Occipital lobe (tissue), 2 donors: ENCODE data around the gene JAG1. TPM values are rescaled to one million over a fixed set of nuclear protein-coding genes. Genes with fewer than 3 reads are reported as not detected.
"Not testable (repeated sequence)": the region's sequence is repeated elsewhere in the genome, so short reads cannot be mapped to it uniquely, and the experiment has no call there.

Experiments
- DNase-seq: peaks from one replicate; lab custom pipeline; 2025; lab: John Stamatoyannopoulos, UW
- total RNA-seq: library from RNA; depleted of rRNA; stranded (reverse); fragments of >200 nt; gene quantifications from one replicate; pipeline ENCODE4 v1.2.3, GENCODE V29; 2014

The JAG1 gene
- total RNA-seq, 1 donor from 2014 or later = 26.0 TPM

DNA sequence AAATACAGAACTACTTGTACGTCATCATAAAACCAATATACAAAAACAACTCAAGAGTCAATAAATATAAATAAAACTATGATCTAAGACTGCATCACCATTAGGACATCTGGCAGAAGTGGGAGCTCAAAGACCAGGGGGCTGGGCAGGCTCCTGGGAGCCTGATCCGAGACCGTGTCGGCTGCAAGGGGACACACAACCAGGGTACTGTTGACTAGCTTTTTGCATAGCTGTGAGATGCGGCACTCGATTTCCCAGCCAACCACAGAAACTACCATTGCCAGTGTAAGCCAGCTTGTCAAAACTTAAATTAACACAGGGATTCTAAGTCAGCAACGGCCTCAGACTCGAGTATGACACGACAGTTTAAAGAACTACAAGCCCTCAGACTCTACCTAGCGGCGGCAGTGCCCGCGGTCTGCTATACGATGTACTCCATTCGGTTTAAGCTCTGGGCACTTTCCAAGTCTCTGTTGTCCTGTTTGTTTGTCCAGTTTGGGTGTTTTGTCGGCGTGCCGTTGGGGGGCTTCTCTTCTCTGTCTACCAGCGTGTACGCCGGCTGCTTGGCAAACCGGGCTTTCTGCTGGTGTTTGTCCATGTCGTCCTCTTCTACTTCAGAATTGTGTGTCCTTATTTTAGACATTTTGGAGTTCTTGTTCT, 34.6 kb downstream of the JAG1 start:
- no peak for DNase-seq

DNA sequence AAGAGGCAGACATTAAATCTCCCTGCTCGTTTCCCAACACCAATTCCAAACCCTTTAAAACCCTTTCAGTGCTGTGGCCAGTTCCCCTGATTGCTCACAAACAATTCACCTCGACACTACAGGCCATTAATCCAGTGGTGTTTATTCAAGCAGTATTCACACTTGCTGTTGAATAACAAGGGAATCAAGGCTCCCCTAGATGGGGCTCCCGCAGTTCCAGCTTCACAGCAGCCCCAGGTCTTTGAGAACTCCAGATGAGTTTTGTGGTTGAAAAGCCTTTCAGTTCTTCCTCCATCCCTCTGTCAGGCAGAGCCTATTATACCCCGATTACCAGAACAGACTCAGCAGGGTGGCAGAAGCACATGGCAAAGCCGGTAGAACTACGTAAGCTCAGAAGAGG, 36.2 kb downstream of the JAG1 start:
- DNase-seq = no peak

DNA sequence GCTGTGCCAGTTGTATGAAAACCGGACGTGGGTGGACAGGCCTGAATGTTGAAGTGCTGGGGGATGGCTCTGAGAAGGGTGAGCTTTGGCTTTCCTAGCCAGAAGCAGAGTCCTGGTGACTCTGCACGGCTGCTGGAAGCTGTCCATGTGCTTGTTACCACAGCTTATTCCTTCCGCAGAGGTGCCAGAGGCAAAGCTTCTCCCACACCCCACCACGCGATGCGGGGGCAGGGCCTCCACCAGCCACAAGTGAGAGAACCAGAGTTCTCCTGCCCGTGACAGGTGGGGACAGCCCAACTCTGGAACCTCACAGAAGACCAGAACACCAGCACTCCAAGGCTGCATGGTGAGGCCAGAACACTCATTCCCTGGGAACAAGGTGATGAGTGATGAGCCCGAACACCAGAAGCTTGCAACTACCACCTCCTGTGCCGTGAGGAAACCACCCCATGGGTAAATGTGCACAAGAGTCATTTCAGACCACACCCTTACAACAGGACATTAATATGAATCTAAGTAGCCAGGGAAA, 36.7 kb downstream of the JAG1 start:
- DNase-seq = no peak

DNA sequence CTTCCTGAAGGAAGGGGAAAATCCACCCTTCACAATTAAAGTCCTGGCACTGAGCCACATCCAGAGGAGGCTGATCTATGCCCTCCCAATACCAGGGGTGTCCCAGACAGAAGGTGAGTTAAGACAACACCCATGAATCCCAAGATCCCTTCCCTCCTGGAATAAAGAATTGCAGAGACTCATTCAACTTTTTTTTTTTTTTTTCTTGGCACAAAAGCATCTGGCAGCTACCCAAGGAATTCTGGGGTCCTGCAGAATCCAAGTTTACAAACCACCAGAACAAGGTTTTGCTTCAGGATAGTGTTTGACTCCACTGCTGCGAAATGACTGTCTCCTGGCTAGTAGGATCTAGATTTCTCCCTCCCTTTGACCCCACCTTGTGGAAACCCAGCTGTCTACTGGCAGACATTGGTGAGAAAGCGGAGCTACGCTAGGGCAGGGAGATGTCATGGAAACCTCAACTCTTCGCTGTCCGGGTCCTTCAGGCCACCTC, 37.4 kb downstream of the JAG1 start:
- no peak for DNase-seq

DNA sequence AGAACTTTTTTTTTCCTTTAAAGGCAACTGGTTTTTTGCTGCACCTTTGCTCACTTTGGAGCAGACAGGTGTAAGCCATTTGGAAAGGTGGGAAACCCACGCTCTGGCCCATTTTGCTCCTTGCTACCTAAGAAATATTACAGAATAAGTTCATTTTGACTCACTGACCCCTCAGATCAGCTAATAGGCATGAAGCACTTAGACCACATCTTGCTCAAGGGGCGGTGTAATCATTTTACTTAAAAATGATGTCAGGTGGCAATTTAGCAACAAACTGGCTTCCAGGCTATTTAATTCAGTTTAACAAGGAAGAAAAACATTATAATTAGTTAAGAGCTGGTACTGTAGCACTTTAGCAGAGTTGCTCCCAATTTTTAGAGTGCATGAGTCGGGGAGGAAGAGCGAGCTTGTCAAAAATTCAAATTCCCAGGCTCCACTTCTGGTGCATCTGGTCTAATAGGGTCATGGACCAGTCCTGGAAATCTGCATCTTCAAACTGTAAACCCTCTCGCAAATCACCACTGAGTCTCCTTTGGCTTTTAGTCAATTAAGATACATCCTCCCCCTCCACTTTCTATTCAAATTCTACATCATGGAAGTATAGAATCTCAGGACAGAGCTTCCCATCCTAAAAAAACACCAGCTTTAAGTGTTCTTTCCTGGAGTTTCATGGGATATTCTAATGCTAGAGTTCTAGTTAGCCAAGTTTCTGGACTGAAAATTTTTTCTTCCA, 38.2 kb downstream of the JAG1 start:
- DNase-seq = no peak

DNA sequence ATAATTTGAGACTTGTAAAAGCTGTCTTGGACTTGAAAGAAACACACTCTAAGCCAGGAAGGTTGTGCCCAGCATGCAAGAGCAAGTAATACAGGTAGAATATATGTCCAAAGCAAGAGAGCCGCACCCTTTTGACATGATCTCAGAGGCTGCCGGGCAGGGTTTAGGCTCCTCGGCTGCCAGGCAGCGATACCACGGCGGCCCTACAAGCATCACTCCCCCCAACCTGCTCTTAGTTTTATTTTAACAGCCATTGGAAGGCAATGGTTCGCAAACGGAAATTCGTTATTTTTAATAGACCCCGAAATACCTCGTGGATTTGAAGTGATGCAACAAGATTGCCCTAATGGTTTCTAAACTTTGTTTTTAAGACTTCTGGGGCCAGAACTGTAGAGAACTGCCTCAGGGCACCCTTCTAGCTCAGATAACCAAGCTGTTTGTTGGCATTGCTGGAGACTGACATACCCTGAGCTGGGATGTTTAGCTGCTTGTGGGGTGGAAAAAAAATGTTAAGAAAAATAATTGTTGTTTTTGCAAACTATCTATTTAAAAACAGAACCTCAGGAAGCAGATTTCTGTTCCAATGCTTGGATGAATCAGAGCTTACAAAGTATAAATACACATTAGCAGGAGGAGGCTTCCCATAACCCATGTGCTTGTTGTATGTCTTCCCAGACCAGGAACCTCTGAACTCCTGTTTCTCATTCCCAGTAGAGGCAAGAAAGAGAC, 39.0 kb downstream of the JAG1 start:
- DNase-seq = no peak

DNA sequence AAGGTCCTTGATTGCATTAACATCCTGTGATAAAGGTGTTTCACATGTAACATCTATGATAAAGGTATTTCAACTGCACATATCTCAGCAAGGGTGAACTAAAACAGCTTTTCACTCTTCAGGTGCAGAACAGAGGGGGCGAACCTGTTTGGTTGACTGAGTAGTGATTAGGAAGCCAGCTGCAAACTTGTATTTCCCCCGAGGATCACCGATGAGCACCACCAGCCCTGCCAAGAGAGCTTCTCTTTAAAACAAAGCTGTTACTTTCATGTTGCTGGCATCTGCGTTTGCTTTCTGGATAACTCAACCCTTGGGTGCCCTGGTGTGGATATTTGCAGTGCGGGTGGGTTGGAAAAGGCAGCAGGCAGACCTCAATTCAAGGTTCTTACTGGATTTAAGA, 39.6 kb downstream of the JAG1 start:
- DNase-seq = no peak

DNA sequence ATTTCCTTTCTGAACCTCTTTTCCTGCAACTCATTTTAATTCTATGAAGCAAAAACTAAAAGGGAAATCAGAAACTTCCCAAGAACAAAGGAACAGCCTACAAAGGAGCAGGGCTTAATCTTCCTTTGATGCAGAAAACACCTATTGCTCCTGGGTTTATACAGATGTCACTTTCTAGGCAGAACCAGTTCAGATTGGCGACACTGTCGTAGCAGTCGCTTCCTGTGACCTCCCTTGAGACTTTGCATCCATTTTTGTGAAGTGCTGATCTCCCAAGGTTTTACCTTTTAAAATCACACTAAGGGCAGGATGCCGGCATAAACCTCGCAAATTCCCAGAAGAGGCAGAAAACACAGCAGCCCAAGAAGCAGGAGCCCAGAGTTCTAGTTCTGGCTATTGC, 40.1 kb downstream of the JAG1 start:
- DNase-seq = no peak

DNA sequence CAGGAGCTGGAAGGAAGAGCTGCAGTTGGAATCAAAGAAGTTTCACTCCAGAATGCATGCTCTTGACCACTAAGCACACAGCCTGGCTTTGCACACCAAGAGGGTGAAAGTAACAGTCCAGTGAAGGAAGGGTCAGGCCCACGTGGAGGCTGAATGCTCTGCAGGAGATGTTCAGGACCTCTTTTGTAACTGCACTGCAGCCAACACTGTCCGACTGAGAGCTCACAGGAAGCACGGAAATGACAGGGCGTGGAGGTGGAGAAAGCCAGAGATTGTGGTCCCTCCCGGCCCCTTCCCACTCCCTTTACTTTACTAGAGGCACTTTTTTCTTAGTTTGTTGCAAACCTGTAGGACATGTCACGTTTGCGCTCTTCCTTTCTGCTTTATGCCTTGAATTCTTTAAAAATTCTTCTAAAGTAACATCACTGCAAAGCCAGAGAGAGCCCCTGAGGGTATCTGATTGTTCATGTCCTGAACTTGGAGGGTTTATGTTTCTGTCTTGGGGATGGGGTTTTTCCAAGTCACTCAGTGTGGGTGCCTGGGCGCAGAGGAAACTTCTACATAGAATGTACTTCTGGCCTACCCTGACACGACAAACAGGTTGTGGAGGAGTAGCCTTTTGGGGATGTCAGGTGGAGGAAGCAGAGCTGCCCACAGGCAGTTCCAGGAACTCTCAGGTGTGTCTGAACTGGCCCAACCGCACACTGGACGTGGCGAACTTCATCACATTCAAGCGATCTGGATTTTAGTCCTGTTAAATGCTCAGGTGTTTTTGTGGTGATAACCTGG, 40.9 kb downstream of the JAG1 start:
- DNase-seq = no peak

DNA sequence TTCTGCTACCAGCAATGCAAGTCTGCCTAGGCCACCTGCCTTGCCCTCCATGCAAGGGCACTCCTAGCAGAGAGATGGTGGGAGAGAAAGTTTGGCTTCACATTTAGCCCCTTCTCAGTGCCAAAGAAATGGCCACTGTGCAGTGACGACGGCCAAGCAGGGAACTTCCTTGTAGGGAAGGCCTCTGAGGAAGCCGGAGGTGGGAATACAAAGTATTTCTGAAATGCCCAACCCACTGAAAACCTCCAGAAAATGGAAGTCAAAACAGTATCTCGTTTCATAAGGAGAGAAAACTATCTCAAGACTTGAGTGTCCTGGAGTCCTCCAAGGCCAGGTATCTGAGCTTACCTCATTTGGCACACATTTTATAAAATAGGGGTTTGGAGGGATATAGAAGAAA, 42.7 kb downstream of the JAG1 start:
- DNase-seq = no peak

DNA sequence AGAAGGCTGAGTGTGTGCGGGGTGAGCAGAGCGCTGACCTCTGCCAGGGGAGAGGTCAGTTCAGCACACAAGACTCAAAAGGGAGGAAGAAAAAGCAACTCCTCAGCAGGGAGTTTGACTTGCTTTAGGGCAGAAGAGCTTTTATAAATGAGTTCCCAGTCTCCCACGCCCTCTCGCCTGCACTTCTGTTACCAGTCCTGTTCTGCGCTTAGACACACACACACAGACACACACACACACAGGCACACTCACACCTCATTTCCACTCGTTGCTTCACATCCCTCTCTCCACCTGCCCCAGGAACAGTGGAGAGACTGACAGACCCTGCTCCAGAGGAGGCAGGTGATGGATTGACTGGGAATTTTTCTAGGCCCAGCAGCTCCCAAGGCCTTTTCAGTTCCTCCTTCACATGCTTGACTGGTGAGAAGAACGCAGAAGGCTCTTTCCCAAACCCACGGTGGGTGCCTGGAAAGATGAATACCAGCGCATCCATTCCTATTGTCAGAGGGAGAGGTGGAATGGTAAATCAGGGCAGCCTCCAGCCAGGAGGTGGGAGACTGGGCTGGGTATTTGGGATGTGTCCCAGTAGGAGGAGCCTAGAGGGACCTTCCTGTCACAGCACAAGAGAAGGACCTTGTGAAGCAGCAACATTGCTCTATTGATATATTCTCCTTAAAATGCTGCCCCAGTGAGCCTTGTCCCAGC, 43.7 kb downstream of the JAG1 start:
- no peak for DNase-seq

DNA sequence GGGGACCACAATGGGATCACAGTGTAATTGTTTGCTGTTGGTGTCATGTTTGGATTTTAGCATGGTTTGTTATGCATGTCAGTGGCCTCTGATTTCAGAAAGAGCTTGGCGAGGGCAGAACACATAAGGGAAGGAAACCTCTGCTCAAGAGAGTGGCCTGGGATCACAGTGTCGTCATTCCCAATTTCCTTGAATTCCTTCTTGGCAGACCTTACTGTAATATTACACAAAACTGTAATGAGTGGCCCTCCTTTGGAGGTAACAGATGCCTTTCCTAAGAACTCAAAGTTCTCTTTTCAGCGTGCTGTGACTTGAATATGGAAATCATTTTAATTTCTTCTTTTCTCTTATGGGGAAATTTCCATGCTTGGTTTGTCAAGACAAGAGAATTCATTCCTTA, 46.9 kb downstream of the JAG1 start:
- no peak for DNase-seq

DNA sequence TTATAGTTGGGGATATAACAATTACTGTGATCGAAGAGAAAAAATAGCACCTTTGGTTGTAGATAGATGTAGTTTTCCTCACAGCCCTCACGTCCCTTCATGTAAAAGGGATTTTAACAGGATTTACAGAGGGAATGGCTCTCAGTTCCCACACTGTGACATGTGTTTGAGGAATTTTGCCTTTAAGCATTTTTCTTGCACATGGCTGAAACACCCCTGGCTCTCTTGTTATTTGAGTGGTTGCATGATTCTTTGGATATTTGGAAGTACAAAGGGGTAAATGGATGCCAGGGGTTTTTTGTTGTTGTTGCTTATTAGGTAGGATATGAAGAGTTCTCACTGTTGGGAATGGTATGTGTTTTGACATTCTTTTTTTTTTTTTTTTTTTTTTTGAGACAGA, 48.2 kb downstream of the JAG1 start:
- DNase-seq = no peak

DNA sequence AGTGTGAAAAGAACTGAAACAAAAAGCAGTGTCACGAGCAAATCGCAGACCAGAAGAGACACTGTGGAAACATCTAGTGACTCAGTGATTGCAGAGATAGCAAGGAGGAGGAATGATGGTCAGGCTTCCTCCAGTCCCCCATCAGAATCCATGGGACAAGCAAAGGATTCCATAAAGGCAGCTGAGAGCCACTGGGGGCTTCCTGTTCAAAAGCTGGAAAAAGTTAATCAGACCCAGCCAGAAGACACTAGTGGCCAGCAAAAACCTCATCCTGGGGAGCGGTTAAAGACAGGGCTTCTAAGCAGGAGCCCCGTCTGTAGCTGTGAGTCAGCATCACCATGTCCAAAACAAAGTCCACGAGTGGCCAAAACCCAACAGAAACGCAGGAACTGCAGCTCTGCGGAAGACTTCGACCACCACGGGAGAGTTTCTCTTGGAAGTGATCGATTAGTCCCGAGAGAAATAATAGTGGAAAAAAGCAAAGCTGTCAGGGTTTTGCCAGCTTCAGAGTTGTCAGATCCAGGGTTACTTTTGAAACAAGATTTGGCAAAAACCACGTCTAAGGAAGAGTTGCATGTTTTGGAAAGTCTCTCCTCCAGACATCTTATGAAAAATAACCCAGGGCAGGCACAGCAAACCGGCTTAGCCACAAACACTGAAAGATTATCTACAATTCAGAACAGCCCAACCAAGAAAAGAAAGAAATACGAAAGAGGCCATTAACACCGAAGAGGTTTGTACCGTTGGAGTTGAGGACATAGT, 51.0 kb downstream of the JAG1 start:
- DNase-seq = no peak

DNA sequence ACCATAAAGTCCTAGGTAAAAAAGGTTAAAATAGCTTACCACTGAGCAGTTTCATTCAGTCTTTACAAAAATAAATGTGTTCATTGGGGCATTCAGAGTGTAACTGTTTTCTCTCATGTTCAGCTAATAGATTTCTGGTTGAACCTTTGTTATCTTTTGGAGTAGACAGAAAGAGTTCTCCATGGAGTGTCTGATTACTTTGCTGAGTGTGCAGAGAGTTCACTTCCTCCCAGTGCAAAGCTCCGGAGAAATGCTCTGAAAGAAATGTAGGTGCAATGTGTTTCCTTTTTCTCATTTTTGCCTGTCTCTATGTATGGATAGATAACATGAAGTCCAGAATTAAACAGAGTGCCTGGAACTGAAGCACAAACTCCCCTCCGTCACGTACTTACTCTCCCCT, 52.6 kb downstream of the JAG1 start:
- DNase-seq = no peak

DNA sequence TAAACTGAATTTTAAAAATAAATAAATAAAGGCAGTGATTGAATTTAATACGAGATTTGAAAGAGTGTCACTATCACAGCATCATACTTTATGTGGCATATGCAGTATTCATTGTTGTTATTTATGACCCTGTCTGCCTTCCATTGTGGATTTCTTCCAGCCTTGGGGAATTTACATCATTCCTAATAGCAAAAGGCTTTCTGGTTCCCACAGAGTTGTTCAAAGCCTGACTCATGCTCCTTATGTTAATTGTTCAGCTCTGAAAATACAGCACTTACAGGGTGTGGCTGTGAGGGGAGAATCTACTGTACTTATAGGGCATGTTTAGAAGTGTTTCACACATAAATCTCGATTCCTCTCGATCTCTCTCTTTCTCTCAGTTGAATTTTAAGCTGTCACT, 54.4 kb downstream of the JAG1 start:
- no peak for DNase-seq

DNA sequence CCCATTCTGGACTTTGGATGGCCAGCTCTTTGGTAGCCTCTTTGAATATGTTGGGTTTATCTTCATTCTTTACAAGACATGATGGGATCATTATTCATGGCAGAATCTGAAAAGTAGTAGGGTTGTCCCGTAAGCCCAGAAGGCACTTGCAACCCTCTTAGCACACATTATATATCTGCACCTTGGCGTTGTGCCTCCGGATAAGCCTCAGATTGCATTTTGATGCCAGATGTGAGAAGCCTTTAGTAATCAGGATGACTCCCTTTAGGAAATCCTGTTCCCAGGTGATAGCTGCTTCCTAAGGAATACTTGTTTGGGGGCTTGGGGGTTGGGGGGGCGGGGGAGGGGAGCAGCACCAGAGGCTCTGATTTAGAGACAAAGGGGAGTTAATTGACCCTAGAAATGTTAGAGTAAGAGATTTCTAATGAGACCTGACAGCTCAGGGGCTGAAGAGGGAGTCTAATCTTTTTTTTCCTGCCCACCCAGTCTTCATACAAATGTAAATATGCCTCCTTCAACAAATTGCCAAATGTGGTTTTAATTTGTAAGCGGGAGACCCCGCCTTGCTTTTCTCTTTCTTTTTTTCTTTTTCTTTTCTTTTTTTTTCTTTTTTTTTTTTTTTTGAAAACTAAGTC, 55.1 kb downstream of the JAG1 start:
- DNase-seq = no peak

DNA sequence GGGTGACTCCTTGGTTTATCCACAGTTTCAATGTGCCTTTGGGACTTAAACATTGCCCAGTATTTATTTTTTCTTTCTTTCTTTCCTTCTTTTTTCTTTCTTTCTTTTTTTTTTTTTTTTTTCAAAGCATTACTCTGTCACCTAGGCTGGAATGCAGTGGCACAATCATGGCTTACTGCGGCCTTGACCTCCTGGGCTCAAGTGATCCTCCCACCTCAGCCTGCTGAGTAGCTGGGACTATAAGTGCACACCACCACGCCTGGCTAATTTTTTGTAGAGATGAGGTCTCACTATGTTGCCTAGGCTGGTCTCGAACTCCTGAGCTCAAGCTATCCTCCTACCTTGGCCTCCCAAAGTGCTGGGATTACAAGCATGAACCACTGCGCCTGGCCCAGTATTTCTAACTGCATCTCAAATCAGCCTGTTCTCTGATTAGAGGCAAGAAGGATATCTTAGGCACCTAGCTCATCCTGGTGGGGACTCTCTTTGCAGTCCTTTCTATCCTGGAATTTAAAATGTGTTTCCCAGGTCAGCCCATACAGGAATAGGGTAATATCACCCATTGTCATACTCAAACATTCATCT, 56.2 kb downstream of the JAG1 start:
- not testable (repeated sequence) for DNase-seq

DNA sequence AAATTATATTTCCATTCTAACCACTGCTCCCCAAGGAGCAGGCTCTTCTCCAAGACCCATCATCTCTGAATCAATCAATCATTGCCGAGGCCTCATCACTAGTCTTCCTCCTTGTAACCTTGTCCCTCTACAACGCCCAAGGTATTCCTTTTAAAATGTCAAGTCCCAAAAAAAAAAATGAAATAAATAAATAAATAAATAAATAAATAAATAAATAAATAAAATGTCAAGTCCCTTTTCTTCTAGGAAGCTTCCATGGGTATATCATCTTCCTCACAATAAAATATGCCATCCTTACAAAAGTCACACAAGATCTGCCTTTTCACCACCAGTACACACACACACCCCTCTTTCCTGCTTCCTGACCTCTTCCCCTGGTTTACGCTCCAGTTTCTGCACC, 57.6 kb downstream of the JAG1 start:
- no peak for DNase-seq
